OCI-LY7 (cell line): ENCODE results near the gene SIRT3. TPM values are rescaled to one million over a fixed set of nuclear protein-coding genes. Genes with fewer than 3 reads are reported as not detected.

Experiments
- BruUV-seq: library from RNA; stranded (reverse); fragments of 400-500 nt; replicated peaks from 2 replicates; lab custom pipeline; 2021; lab: Mats Ljungman, UMichigan
- CTCF ChIA-PET: fragments of 300-600 bp; sonication (Branson Sonifier 250); formaldehyde crosslinking; loops from one replicate; lab custom pipeline; 2022; ENCODE audit warnings: antibody characterized with exemption; ENCODE audit not compliant: unreplicated experiment; lab: Charles Lee
- POLR2A ChIA-PET: fragments of 300-600 bp; sonication (Branson Sonifier 250); formaldehyde crosslinking; loops from one replicate; lab custom pipeline; 2022; ENCODE audit warnings: antibody characterized with exemption; lab: Charles Lee
- DNase-seq: peaks from one replicate; pipeline ENCODE4 v3.0.0-alpha.2; 2015; ENCODE audit warnings: low spot score
- H2AFZ ChIP-seq: fragments of 200-600 bp; sonication (generic), shearing (Covaris generic); 2 replicates; pipeline ENCODE4 v1.6.1; 2014; ENCODE audit warnings: mild to moderate bottlenecking, antibody characterized with exemption, low read length, moderate library complexity
- H3K27ac ChIP-seq: fragments of 200-600 bp; sonication (generic); 2 replicates; pipeline ENCODE4 v1.5.1; 2014; ENCODE audit warnings: mixed run types, low read depth, mild to moderate bottlenecking, moderate library complexity, low read length, inconsistent platforms; ENCODE audit not compliant: poor library complexity, severe bottlenecking
- H3K36me3 ChIP-seq: fragments of 200-600 bp; sonication (generic); 2 replicates; pipeline ENCODE4 v1.6.1; 2014; ENCODE audit warnings: mild to moderate bottlenecking, antibody characterized with exemption, low read length, moderate library complexity, mixed read lengths; ENCODE audit not compliant: insufficient read depth
- H3K4me1 ChIP-seq: fragments of 200-600 bp; sonication (generic); 2 replicates; pipeline ENCODE4 v1.5.1; 2014; ENCODE audit warnings: mild to moderate bottlenecking, low read length; ENCODE audit not compliant: insufficient read depth, poor library complexity, severe bottlenecking
- H3K4me2 ChIP-seq: fragments of 200-600 bp; sonication (generic); 2 replicates; pipeline ENCODE4 v1.6.1; 2014; ENCODE audit warnings: mild to moderate bottlenecking, low read length
- H3K4me3 ChIP-seq: fragments of 200-600 bp; sonication (generic); 2 replicates; pipeline ENCODE4 v1.5.1; 2014; ENCODE audit warnings: mild to moderate bottlenecking, low read depth, low read length; ENCODE audit not compliant: poor library complexity, severe bottlenecking
- H3K79me2 ChIP-seq: fragments of 200-600 bp; sonication (generic); 2 replicates; pipeline ENCODE4 v1.6.1; 2016; ENCODE audit warnings: low read depth, mild to moderate bottlenecking, low read length, moderate library complexity, mixed read lengths; ENCODE audit not compliant: insufficient read depth
- H3K9me2 ChIP-seq: fragments of 200-600 bp; sonication (generic); 2 replicates; pipeline ENCODE4 v1.6.1; 2016; ENCODE audit warnings: mild to moderate bottlenecking, low read length, mixed read lengths; ENCODE audit not compliant: insufficient read depth
- H3K9me3 ChIP-seq: fragments of 200-600 bp; sonication (generic); 2 replicates; pipeline ENCODE4 v1.6.1; 2014; ENCODE audit warnings: mild to moderate bottlenecking, mixed run types, low read length, mixed read lengths
- H4K20me1 ChIP-seq: fragments of 200-600 bp; sonication (generic); 2 replicates; pipeline ENCODE4 v1.6.1; 2014; ENCODE audit warnings: mild to moderate bottlenecking, antibody characterized with exemption, low read length, moderate library complexity, mixed read lengths; ENCODE audit not compliant: insufficient read depth
- EZH2phosphoT487 ChIP-seq: fragments of 200-600 bp; sonication (generic); IDR thresholded peaks from 2 replicates; pipeline ENCODE4 v1.6.1; 2018; ENCODE audit warnings: low read depth, borderline replicate concordance, mild to moderate bottlenecking, mixed run types, antibody characterized with exemption, low read length, moderate library complexity, mixed read lengths
- intact Hi-C: fragments of 100-400 bp; cut with micrococcal nuclease; formaldehyde crosslinking; loops from one replicate; pipeline ENCODE4 v1.10.0; 2022; ENCODE audit not compliant: unreplicated experiment
- total RNA-seq, 2 experiments: library from RNA; depleted of rRNA in 1 of 2; stranded (reverse); fragments of >200 nt in 1 of 2; shearing (Covaris generic) in 1 of 2; gene quantifications; 2 replicates each; pipeline ENCODE4 v1.2.3, GENCODE V29; 2014 to 2022
- TF ChIP-seq, protein P1 (sequence below): fragments of 200-600 bp; sonication (generic); conservative IDR thresholded peaks from 2 replicates; pipeline ENCODE4 v1.5.1; 2014; ENCODE audit warnings: mild to moderate bottlenecking, antibody characterized with exemption, low read length, moderate library complexity, mixed read lengths

SIRT3 gene
- total RNA-seq, 2 experiments from 2014 or later, result 8.5 to 21.0 TPM

DNA sequence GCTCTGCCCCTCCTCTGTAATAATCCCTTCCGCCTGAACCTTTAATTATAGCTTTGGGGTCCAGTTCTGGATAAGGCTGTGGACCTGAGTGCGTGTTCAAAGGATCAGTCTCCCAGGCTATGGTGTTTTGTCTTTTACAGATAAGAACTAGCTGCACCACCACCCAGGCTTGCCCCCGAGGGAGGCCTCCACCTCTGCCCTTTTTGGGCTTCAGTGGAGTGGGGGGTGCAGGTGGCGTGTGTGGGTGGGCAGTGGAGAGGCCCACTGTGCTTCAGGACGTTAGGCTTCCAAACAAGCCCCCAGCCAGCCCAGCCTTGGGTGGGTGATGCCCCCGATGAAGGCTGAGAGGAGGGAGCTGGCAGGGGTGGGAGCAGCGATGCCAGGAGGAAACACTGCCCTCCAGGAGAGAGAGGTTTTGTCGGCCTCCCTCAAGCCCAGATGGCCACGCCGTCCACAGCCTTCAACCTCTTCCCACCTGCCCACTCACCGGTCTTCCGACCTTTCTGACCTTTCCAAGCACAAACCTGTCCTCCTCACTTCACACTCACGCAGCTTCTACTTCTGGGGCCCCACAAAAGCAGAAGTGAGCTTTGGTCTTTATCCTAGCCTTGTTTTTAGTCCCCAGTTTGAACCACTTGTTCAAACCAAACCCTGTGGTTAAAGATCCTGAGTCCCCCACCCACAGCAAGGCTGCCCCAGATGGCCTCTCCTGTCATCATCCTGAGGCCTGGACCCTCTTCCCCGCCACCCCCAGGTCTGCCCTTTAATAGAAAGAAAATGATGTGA lies 21.0 kb upstream of the SIRT3 start:
- ChIA-PET POLR2A (interaction anchor here (0.6 to 1.9 kb wide), 2 partner anchors 10 to 11 kb away, joined by 3 to 7 read pairs; no protein-coding TSS in a partner anchor), CTCF (no interaction called here)
- H2AFZ ChIP-seq, result no peak overlapping the region
- no peak for TF ChIP-seq EZH2phosphoT487
- TF ChIP-seq, protein P1, sequence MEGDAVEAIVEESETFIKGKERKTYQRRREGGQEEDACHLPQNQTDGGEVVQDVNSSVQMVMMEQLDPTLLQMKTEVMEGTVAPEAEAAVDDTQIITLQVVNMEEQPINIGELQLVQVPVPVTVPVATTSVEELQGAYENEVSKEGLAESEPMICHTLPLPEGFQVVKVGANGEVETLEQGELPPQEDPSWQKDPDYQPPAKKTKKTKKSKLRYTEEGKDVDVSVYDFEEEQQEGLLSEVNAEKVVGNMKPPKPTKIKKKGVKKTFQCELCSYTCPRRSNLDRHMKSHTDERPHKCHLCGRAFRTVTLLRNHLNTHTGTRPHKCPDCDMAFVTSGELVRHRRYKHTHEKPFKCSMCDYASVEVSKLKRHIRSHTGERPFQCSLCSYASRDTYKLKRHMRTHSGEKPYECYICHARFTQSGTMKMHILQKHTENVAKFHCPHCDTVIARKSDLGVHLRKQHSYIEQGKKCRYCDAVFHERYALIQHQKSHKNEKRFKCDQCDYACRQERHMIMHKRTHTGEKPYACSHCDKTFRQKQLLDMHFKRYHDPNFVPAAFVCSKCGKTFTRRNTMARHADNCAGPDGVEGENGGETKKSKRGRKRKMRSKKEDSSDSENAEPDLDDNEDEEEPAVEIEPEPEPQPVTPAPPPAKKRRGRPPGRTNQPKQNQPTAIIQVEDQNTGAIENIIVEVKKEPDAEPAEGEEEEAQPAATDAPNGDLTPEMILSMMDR, result no peak
- no TSS peak for BruUV-seq
- no peaks in the 10 kb centered on the region for H3K9me3 ChIP-seq
- intact Hi-C loops, result loop anchor here (10.0 kb wide), 1 partner anchor 48 kb away; the partner anchor contains the start of gene IFITM2
- H3K36me3 ChIP-seq, result peaks cover 18% of the 10 kb centered on the region
- H3K4me1 ChIP-seq, result peaks cover 31% of the 10 kb centered on the region
- no peaks in the 10 kb centered on the region for H3K9me2 ChIP-seq
- H3K4me2 ChIP-seq, result peak overlapping the region; percentile 39
- DNase-seq, result peak; percentile 67
- no peak overlapping the region for H3K4me3 ChIP-seq
- no peaks in the 10 kb centered on the region for H4K20me1 ChIP-seq
- no peaks in the 10 kb centered on the region for H3K79me2 ChIP-seq
- peak overlapping the region; percentile 25 for H3K27ac ChIP-seq

DNA sequence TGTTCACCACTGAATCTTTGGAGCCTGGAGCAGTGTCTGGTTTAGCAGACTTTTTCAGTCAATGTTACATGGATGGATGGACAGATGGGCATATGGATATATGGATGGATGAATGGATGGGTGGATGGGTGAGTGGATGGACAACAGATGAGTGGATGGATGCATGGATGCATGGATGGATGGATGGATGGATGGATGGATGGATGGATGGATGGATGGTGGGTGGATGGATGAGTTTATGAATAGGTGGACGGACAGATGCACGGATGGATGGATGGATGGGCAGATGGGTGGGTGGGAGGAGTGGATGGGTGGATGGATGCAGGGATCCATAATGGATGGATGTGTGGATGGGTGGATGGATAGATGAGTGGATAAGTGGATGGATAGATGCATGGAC lies 19.7 kb upstream of the SIRT3 start:
- no peak for DNase-seq
- no peak overlapping the region for H3K4me3 ChIP-seq
- no peaks in the 10 kb centered on the region for H3K9me3 ChIP-seq
- H3K27ac ChIP-seq, result no peak overlapping the region
- BruUV-seq, result no TSS peak
- H3K79me2 ChIP-seq, result no peaks in the 10 kb centered on the region
- H4K20me1 ChIP-seq, result no peaks in the 10 kb centered on the region
- H2AFZ ChIP-seq, result no peak overlapping the region
- intact Hi-C loops, result loop anchor here (10.0 kb wide), 1 partner anchor 49 kb away; the partner anchor contains the start of gene IFITM2
- no peak for TF ChIP-seq EZH2phosphoT487
- TF ChIP-seq, protein P1, result no peak
- peaks cover 18% of the 10 kb centered on the region for H3K4me1 ChIP-seq
- POLR2A ChIA-PET, result no interaction called here
- H3K36me3 ChIP-seq, result peaks cover 32% of the 10 kb centered on the region
- H3K9me2 ChIP-seq, result no peaks in the 10 kb centered on the region
- H3K4me2 ChIP-seq, result no peak overlapping the region
- CTCF ChIA-PET, result no interaction called here

DNA sequence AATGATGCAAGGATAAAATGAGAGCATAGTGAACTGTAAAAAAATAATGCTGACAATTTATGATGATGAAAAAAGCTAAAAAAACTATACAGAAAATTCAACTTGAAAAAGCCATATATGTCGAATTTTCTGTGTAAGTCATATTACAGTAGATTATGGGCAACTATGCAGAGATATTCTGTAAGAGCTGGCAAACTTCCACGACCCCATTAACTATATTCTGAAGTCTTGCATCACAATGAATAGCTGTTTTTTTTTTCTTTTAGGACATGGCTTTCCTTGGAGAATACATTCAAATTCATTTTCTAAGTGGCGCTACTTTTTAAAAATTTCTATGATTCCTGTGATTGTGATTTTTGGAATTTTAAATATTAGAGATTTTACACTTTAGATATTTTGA lies 19.0 kb upstream of the SIRT3 start:
- intact Hi-C loops, result loop anchor here (10.0 kb wide), 1 partner anchor 50 kb away; the partner anchor contains the start of gene IFITM2
- no peaks in the 10 kb centered on the region for H3K9me3 ChIP-seq
- H3K9me2 ChIP-seq, result no peaks in the 10 kb centered on the region
- no peaks in the 10 kb centered on the region for H4K20me1 ChIP-seq
- no peak overlapping the region for H3K4me3 ChIP-seq
- no TSS peak for BruUV-seq
- TF ChIP-seq EZH2phosphoT487, result no peak
- TF ChIP-seq, protein P1, result no peak
- no peak overlapping the region for H3K27ac ChIP-seq
- peaks cover 18% of the 10 kb centered on the region for H3K4me1 ChIP-seq
- CTCF ChIA-PET, result no interaction called here
- peaks cover 38% of the 10 kb centered on the region for H3K36me3 ChIP-seq
- DNase-seq, result no peak
- POLR2A ChIA-PET, result interaction anchor here (1.0 kb wide), 1 partner anchor 100 kb away, joined by 4 read pairs; no protein-coding TSS in a partner anchor
- H3K4me2 ChIP-seq, result no peak overlapping the region
- no peak overlapping the region for H2AFZ ChIP-seq
- H3K79me2 ChIP-seq, result no peaks in the 10 kb centered on the region
